IMR-90 (cell line): ENCODE data around the gene BEGAIN. TPM values are rescaled to one million over a fixed set of nuclear protein-coding genes. Genes with fewer than 3 reads are reported as not detected.

Experiments used
- ATAC-seq: fragments of 200-7000 bp; cut with Tn5 transposase; 2 replicates; pipeline ENCODE4 v1.9.1; 2020; ENCODE audit warnings: low read depth, mild to moderate bottlenecking, moderate library complexity
- BruUV-seq: library from RNA; stranded (reverse); fragments of 400-500 nt; replicated peaks from 2 replicates; lab custom pipeline; 2021; lab: Mats Ljungman, UMichigan
- CTCF ChIA-PET: fragments of 300-600 bp; formaldehyde crosslinking; extraction: SDS; loops from one replicate; lab custom pipeline; 2021; ENCODE audit warnings: antibody characterized with exemption; lab: Yijun Ruan, JAX
- POLR2A ChIA-PET: fragments of 300-600 bp; sonication (Branson Sonifier 250); formaldehyde crosslinking; loops from one replicate; lab custom pipeline; 2022; ENCODE audit warnings: antibody characterized with exemption; ENCODE audit not compliant: unreplicated experiment; lab: Charles Lee
- DNase-seq: peaks from one replicate; pipeline ENCODE4 v3.0.0; 2013
- H2AFZ ChIP-seq: replicated peaks from 2 replicates; pipeline ENCODE3; 2013; ENCODE audit warnings: low read length, mild to moderate bottlenecking; ENCODE audit not compliant: poor library complexity
- H2AK5ac ChIP-seq: 2 replicates; pipeline ENCODE4 v1.6.1; 2013; ENCODE audit warnings: low read depth, low read length, inconsistent platforms
- H2AK9ac ChIP-seq: replicated peaks from 2 replicates; pipeline ENCODE3; 2013; ENCODE audit warnings: mild to moderate bottlenecking, low read depth, low read length, moderate library complexity; ENCODE audit not compliant: poor library complexity
- H2BK120ac ChIP-seq: 2 replicates; pipeline ENCODE4 v1.6.1; 2013; ENCODE audit warnings: low read depth, low read length, inconsistent platforms
- H2BK15ac ChIP-seq: 3 replicates; pipeline ENCODE4 v1.6.1; 2013; ENCODE audit warnings: low read depth, low read length, inconsistent platforms
- H2BK20ac ChIP-seq: 2 replicates; pipeline ENCODE4 v1.6.1; 2013; ENCODE audit warnings: low read depth, mild to moderate bottlenecking, inconsistent platforms, low read length, moderate library complexity
- H2BK5ac ChIP-seq: 2 replicates; pipeline ENCODE4 v1.6.1; 2013; ENCODE audit warnings: mild to moderate bottlenecking, low read depth, low read length, inconsistent platforms; ENCODE audit not compliant: poor library complexity, severe bottlenecking
- H3K14ac ChIP-seq: replicated peaks from 2 replicates; pipeline ENCODE4 v1.6.1; 2013; ENCODE audit warnings: low read depth, low read length, inconsistent platforms
- H3K18ac ChIP-seq: 2 replicates; pipeline ENCODE4 v1.6.1; 2013; ENCODE audit warnings: low read depth, low read length, control low read depth
- H3K23ac ChIP-seq: 2 replicates; pipeline ENCODE4 v1.6.1; 2013; ENCODE audit warnings: low read depth, low read length, inconsistent platforms
- H3K27ac ChIP-seq: 2 replicates; pipeline ENCODE4 v1.5.1; 2013; ENCODE audit warnings: mild to moderate bottlenecking, control low read depth, low read length; ENCODE audit not compliant: insufficient read depth
- H3K27me3 ChIP-seq: 2 replicates; pipeline ENCODE4 v1.6.1; 2013; ENCODE audit warnings: low read length; ENCODE audit not compliant: control insufficient read depth, insufficient read depth
- H3K36me3 ChIP-seq: 2 replicates; pipeline ENCODE4 v1.6.1; 2013; ENCODE audit warnings: low read length, mixed read lengths; ENCODE audit not compliant: control insufficient read depth, insufficient read depth
- H3K4ac ChIP-seq: 2 replicates; pipeline ENCODE4 v1.6.1; 2013; ENCODE audit warnings: low read depth, low read length, inconsistent platforms
- H3K4me1 ChIP-seq: 2 replicates; pipeline ENCODE4 v1.6.1; 2013; ENCODE audit warnings: low read length, mixed read lengths; ENCODE audit not compliant: control insufficient read depth, insufficient read depth
- H3K4me2 ChIP-seq: 2 replicates; pipeline ENCODE4 v1.6.1; 2013; ENCODE audit warnings: low read depth, mild to moderate bottlenecking, control low read depth, low read length, moderate library complexity
- H3K4me3 ChIP-seq: 2 replicates; pipeline ENCODE4 v1.5.1; 2013; ENCODE audit warnings: low read depth, mild to moderate bottlenecking, control low read depth, low read length, moderate library complexity; ENCODE audit not compliant: insufficient read depth
- H3K56ac ChIP-seq: 2 replicates; pipeline ENCODE4 v1.6.1; 2013; ENCODE audit warnings: low read length, inconsistent platforms; ENCODE audit not compliant: insufficient read depth; ENCODE audit errors: extremely low read depth
- H3K79me1 ChIP-seq, 2 experiments: 2 replicates each; pipeline ENCODE4 v1.6.1; 2013; ENCODE audit warnings: low read length in 2 of 2, inconsistent platforms in 1 of 2, low read depth in 1 of 2
- H3K9ac ChIP-seq: 2 replicates; pipeline ENCODE4 v1.6.1; 2013; ENCODE audit warnings: low read depth, low read length, control low read depth
- H3K9me1 ChIP-seq: 2 replicates; pipeline ENCODE4 v1.6.1; 2013; ENCODE audit warnings: low read length, inconsistent platforms; ENCODE audit not compliant: insufficient read depth
- H3K9me3 ChIP-seq: 2 replicates; pipeline ENCODE4 v1.6.1; 2013; ENCODE audit warnings: low read length; ENCODE audit not compliant: control insufficient read depth, insufficient read depth
- H4K20me1 ChIP-seq: 2 replicates; pipeline ENCODE4 v1.6.1; 2013; ENCODE audit warnings: low read length, inconsistent platforms; ENCODE audit not compliant: insufficient read depth
- H4K5ac ChIP-seq: 2 replicates; pipeline ENCODE4 v1.6.1; 2013; ENCODE audit warnings: mild to moderate bottlenecking, low read depth, low read length, control low read depth
- H4K8ac ChIP-seq, 2 experiments: 2 replicates each; pipeline ENCODE4 v1.6.1; 2013; ENCODE audit warnings: low read depth in 2 of 2, low read length in 2 of 2, control low read depth in 1 of 2, inconsistent platforms in 1 of 2
- H4K91ac ChIP-seq: 2 replicates; pipeline ENCODE4 v1.6.1; 2013; ENCODE audit warnings: low read depth, low read length, inconsistent platforms; ENCODE audit not compliant: insufficient read depth
- BHLHE40 ChIP-seq: fragments of 150-350 bp; IDR thresholded peaks from 2 replicates; pipeline ENCODE4 v1.6.1; 2016; ENCODE audit warnings: mild to moderate bottlenecking, low read depth, low read length
- CEBPB ChIP-seq: IDR thresholded peaks from 2 replicates; pipeline ENCODE4 v1.6.1; 2012; ENCODE audit warnings: low read depth, low read length, improper control_type of control experiment
- CHD1 ChIP-seq: IDR thresholded peaks from 2 replicates; pipeline ENCODE4 v1.6.1; 2012; ENCODE audit warnings: low read depth, low read length, improper control_type of control experiment
- CTCF ChIP-seq: conservative IDR thresholded peaks from 2 replicates; pipeline ENCODE4 v1.5.1; 2012; ENCODE audit warnings: mild to moderate bottlenecking, low read depth, low read length, improper control_type of control experiment
- FOS ChIP-seq: fragments of 150-350 bp; IDR thresholded peaks from 2 replicates; pipeline ENCODE4 v1.6.1; 2016; ENCODE audit warnings: low read depth, low read length
- MAFK ChIP-seq: IDR thresholded peaks from 2 replicates; pipeline ENCODE4 v1.6.1; 2012; ENCODE audit warnings: low read depth, low read length, improper control_type of control experiment
- MAZ ChIP-seq: IDR thresholded peaks from 2 replicates; pipeline ENCODE4 v1.6.1; 2012; ENCODE audit warnings: low read depth, mild to moderate bottlenecking, low read length, improper control_type of control experiment, moderate library complexity, borderline replicate concordance
- MXI1 ChIP-seq: IDR thresholded peaks from 2 replicates; pipeline ENCODE4 v1.6.1; 2012; ENCODE audit warnings: low read depth, mild to moderate bottlenecking, low read length, moderate library complexity, borderline replicate concordance
- NFE2L2 ChIP-seq: fragments of 150-350 bp; IDR thresholded peaks from 2 replicates; pipeline ENCODE4 v1.6.1; 2016; ENCODE audit warnings: low read depth, mild to moderate bottlenecking, low read length
- POLR2A ChIP-seq: IDR thresholded peaks from 2 replicates; pipeline ENCODE4 v1.6.1; 2012; ENCODE audit warnings: mild to moderate bottlenecking, low read depth, low read length
- RAD21 ChIP-seq: IDR thresholded peaks from 2 replicates; pipeline ENCODE4 v1.6.1; 2012; ENCODE audit warnings: low read length, improper control_type of control experiment
- RCOR1 ChIP-seq: IDR thresholded peaks from 2 replicates; pipeline ENCODE4 v1.6.1; 2012; ENCODE audit warnings: mild to moderate bottlenecking, low read length, improper control_type of control experiment; ENCODE audit not compliant: insufficient replicate concordance
- RFX5 ChIP-seq: IDR thresholded peaks from 2 replicates; pipeline ENCODE4 v1.8.0; 2012; ENCODE audit warnings: low read depth, mild to moderate bottlenecking, low read length, moderate library complexity
- SMC3 ChIP-seq: fragments of 150-350 bp; IDR thresholded peaks from 2 replicates; pipeline ENCODE4 v1.6.1; 2016; ENCODE audit warnings: low read depth, mild to moderate bottlenecking, antibody characterized with exemption, low read length, moderate library complexity
- USF2 ChIP-seq: fragments of 150-350 bp; IDR thresholded peaks from 2 replicates; pipeline ENCODE4 v1.6.1; 2017; ENCODE audit warnings: mild to moderate bottlenecking, antibody characterized with exemption, low read length, low read depth
- WGBS, 2 experiments: methylation state at CpG; one replicate each; pipeline versions ENCODE4 v1.1.5 to v1.1.7; 2013; ENCODE audit warnings: missing lambda C conversion rate in 2 of 2; ENCODE audit not compliant: insufficient read length in 1 of 2; ENCODE audit errors: extremely low coverage in 2 of 2; 5-methylcytosine and 5-hydroxymethylcytosine counted together
- dilution Hi-C: fragments of 300-500 bp; cut with HindIII; formaldehyde crosslinking; loops from one replicate; pipeline ENCODE4 v1.14.3; 2018; ENCODE audit warnings: low sequenced_read_pairs; ENCODE audit not compliant: unreplicated experiment
- in situ Hi-C: fragments of 300-500 bp; cut with MboI; formaldehyde crosslinking; loops from 3 replicates; pipeline ENCODE4 v1.14.3; 2019; ENCODE audit warnings: low sequenced_read_pairs, inconsistent platforms, mixed read lengths
- intact Hi-C: fragments of 100-400 bp; cut with micrococcal nuclease; formaldehyde crosslinking; loops from 2 replicates; pipeline ENCODE4 v1.10.0; 2022
- polyA plus RNA-seq, 3 experiments: library from polyadenylated mRNA; depleted of rRNA; stranded (reverse); fragments of >200 nt; gene quantifications; 2 replicates each; pipeline ENCODE4 v1.2.3, GENCODE V29; 2012; ENCODE audit warnings: low replicate concordance in 1 of 3
- total RNA-seq: library from RNA; depleted of rRNA; stranded (reverse); fragments of >200 nt; gene quantifications from 2 replicates; pipeline ENCODE4 v1.2.3, GENCODE V29; 2012

BEGAIN gene
- total and polyA plus RNA-seq, 2 of the 4 experiments (the other 2 are of a cell fraction), result 0.18 to 0.99 TPM

- 74% methylated on average over 11 of the region's 23 CpGs; no CpG with 5 or more reads in 1 of the 2 experiments for WGBS, 2 experiments
- no peaks in the 10 kb centered on the region for H4K20me1 ChIP-seq
- POLR2A ChIA-PET, result no interaction called here
These were observed 16.3 kb downstream of the BEGAIN start for GRCh38 chr14:100570726-100571454.

More at GRCh38 chr14:100570726-100571454, 16.3 kb downstream of the BEGAIN start:
- no peak for DNase-seq
- Histone ChIP-seq H3K27ac (no peak overlapping the region), H2AK9ac (no peak overlapping the region), H2AFZ (no peak overlapping the region), H3K18ac (no peak overlapping the region), H4K5ac (no peak overlapping the region), H3K27me3 (peaks cover 89% of the 10 kb centered on the region), H3K79me1 (no peaks in the 10 kb centered on the region), H3K36me3 (no peaks in the 10 kb centered on the region), H3K4me2 (no peak overlapping the region), H2BK5ac (no peak overlapping the region), H4K91ac (no peak overlapping the region), H2BK120ac (no peak overlapping the region), H3K4me1 (peaks cover 3% of the 10 kb centered on the region; the same call in 1 of the 2 replicates), H2BK15ac (no peak overlapping the region), H3K4ac (no peak overlapping the region), H2BK20ac (no peak overlapping the region), H3K56ac (no peak overlapping the region), H3K23ac (no peak overlapping the region), H3K14ac (no peak overlapping the region), H3K9me1 (no peaks in the 10 kb centered on the region), H3K9ac (no peak overlapping the region), H3K4me3 (no peak overlapping the region), H3K9me3 (no peaks in the 10 kb centered on the region), H2AK5ac (no peak overlapping the region), H4K8ac (no peak overlapping the region)
- no TSS peak for BruUV-seq
- CTCF ChIA-PET, result no interaction called here
- dilution Hi-C loops, result no loop called here
- intact Hi-C loops, result no loop called here
- in situ Hi-C loops, result no loop called here
- TF ChIP-seq MAZ (no peak), BHLHE40 (no peak), MXI1 (no peak), NFE2L2 (no peak), RCOR1 (no peak), CHD1 (no peak), FOS (no peak), POLR2A (no peak), SMC3 (no peak), CTCF (no peak), MAFK (no peak), CEBPB (no peak), USF2 (no peak), RAD21 (no peak), RFX5 (no peak)
- ATAC-seq, result no peak
